Erythroblast (primary cell): ENCODE data around the gene DMD.

Experiments used
- GATA1 ChIP-seq: IDR thresholded peaks from 2 replicates; pipeline ENCODE4 v1.6.1; 2011; ENCODE audit warnings: low read depth, mild to moderate bottlenecking, control low read depth, low read length, moderate library complexity
- POLR2A ChIP-seq: IDR thresholded peaks from 2 replicates; pipeline ENCODE4 v1.6.1; 2011; ENCODE audit warnings: mild to moderate bottlenecking, low read length

DNA sequence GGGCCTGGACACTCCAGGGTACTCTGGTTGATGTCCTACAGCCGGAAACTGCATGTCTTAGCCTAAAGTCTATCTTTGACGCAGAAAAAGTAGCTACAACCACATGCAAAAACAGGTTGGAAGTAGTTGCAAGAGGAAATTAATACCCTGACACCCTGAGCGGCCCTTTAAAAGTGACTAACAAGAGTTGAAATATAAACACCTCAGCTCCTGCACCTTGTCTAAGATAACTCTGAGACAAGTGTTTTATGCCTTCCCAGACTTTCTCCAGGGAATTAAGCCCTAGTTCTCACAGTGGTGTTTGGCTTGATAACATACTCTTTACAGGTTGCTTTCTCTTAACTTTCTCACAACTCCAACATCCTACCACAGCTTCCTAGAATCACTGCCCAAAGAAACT lies 943.1 kb downstream of the DMD start:
- TF ChIP-seq POLR2A (no peak), GATA1 (no peak)
